Gastroesophageal sphincter (tissue), 4 donors: Measurements from ENCODE around the gene MGST1. TPM values are rescaled to one million over a fixed set of nuclear protein-coding genes. Genes with fewer than 3 reads are reported as not detected.
"Not testable (repeated sequence)": the region's sequence is repeated elsewhere in the genome, so short reads cannot be mapped to it uniquely, and the experiment has no call there.

Experiments
- ATAC-seq: fragments of 150-250 bp; one replicate; pipeline ENCODE4 v1.9.1; 2016; ENCODE audit warnings: mild to moderate bottlenecking, moderate library complexity
- H3K27ac ChIP-seq, 4 donors: fragments of 200-600 bp; sonication (generic) in 3 of 4; 1 replicate in 3 of 4; 2 replicates in 1 of 4; pipeline ENCODE4 v1.5.1; 2016 to 2019
- H3K27me3 ChIP-seq: fragments of 200-600 bp; sonication (generic); one replicate; pipeline ENCODE4 v1.5.1; 2019
- H3K36me3 ChIP-seq, 2 donors: fragments of 200-600 bp; sonication (generic); one replicate each; pipeline ENCODE4 v1.5.1; 2019; ENCODE audit warnings: control low read depth in 1 of 2
- H3K4me1 ChIP-seq, 3 donors: fragments of 200-600 bp; sonication (generic); 1 replicate in 2 of 3; 2 replicates in 1 of 3; pipeline ENCODE4 v1.5.1; 2016 to 2019; ENCODE audit warnings: control low read depth in 2 of 3
- H3K4me3 ChIP-seq, 2 donors: fragments of 200-600 bp; sonication (generic); one replicate each; pipeline ENCODE4 v1.5.1; 2019; ENCODE audit warnings: mild to moderate bottlenecking in 1 of 2, moderate library complexity in 1 of 2
- H3K9me3 ChIP-seq, 3 donors: fragments of 200-600 bp; sonication (generic); one replicate each; pipeline ENCODE4 v1.5.1; 2017 to 2019; ENCODE audit warnings: control low read depth in 2 of 3
- CTCF ChIP-seq, 4 experiments: fragments of 200-600 bp in 2 of 4; fragments of 450-650 bp in 2 of 4; sonication (generic) in 1 of 4; IDR thresholded peaks; one replicate each; pipeline ENCODE4 v1.5.1; 2017 to 2019; ENCODE audit warnings: antibody characterized with exemption in 4 of 4, mild to moderate bottlenecking in 2 of 4, moderate library complexity in 2 of 4
- EP300 ChIP-seq: sonication (generic); formaldehyde crosslinking; IDR thresholded peaks from one replicate; pipeline ENCODE4 v1.6.1; 2017; ENCODE audit warnings: antibody characterized with exemption, mild to moderate bottlenecking
- POLR2A ChIP-seq, 2 donors: fragments of 450-650 bp; IDR thresholded peaks; one replicate each; pipeline ENCODE4 v1.6.1; 2017; ENCODE audit warnings: antibody characterized with exemption in 2 of 2, mild to moderate bottlenecking in 2 of 2, moderate library complexity in 1 of 2
- POLR2AphosphoS5 ChIP-seq: sonication (generic); formaldehyde crosslinking; IDR thresholded peaks from one replicate; pipeline ENCODE4 v1.6.1; 2017; ENCODE audit warnings: antibody characterized with exemption
- WGBS, 2 donors: methylation state at CpG; one replicate each; pipeline ENCODE4 v1.1.5; 2018; ENCODE audit warnings: low coverage in 1 of 2; 5-methylcytosine and 5-hydroxymethylcytosine counted together
- total RNA-seq, 4 donors: library from RNA; depleted of rRNA; stranded (reverse); fragments of >200 nt; gene quantifications; one replicate each; pipeline ENCODE4 v1.1.0, GENCODE V29; 2016

MGST1 gene
- total RNA-seq, 4 donors from 2014 or later = 11.8 to 59.1 (median 45.1) TPM

GRCh38 chr12:16399101-16399500 lies 51.7 kb downstream of the MGST1 start:
- Histone ChIP-seq H3K4me1 (no peaks in the 10 kb centered on the region), H3K36me3 (no peaks in the 10 kb centered on the region), H3K9me3 (peaks cover 0 to 12% (median 0%) of the 10 kb centered on the region in 3 donors), H3K27ac (no peak overlapping the region), H3K27me3 (no peaks in the 10 kb centered on the region), H3K4me3 (no peak overlapping the region)
- no peak for ATAC-seq
- no peak for TF ChIP-seq POLR2A (IDR thresholded peaks at IDR 0.05)
- no peak for TF ChIP-seq CTCF (IDR thresholded peaks at IDR 0.05)
- TF ChIP-seq EP300 = no peak
- no peak for TF ChIP-seq POLR2AphosphoS5
- 88% methylated on average over 7 of the region's 7 CpGs for WGBS, 2 donors

GRCh38 chr12:16401835-16402234 lies 54.4 kb downstream of the MGST1 start:
- H3K9me3 ChIP-seq, ATAC-seq, H3K36me3 ChIP-seq, H3K27ac ChIP-seq, H3K4me1 ChIP-seq, H3K27me3 ChIP-seq, H3K4me3 ChIP-seq: not testable (repeated sequence)
- 33 to 44% methylated on average over 1 of the region's 1 CpG for WGBS, 2 donors

- Histone ChIP-seq H3K4me1 (no peaks in the 10 kb centered on the region), H3K36me3 (no peaks in the 10 kb centered on the region), H3K4me3 (no peak overlapping the region), H3K9me3 (peaks cover 0 to 9% (median 0%) of the 10 kb centered on the region in 3 donors), H3K27ac (no peak overlapping the region), H3K27me3 (no peaks in the 10 kb centered on the region)
- WGBS, 2 donors = 83 to 100% methylated on average over 1 of the region's 1 CpG
- no peak for TF ChIP-seq EP300
- no peak for TF ChIP-seq POLR2AphosphoS5
- no peak for TF ChIP-seq CTCF (IDR thresholded peaks at IDR 0.05)
- no peak for TF ChIP-seq POLR2A (IDR thresholded peaks at IDR 0.05)
- ATAC-seq = no peak
Observed at GRCh38 chr12:16407346-16407745, 59.9 kb downstream of the MGST1 start.

Other genes starting within 250 kb of the MGST1 start
- not detected for gene SLC15A5, start 70.0 kb upstream of the MGST1 start, total RNA-seq